B cell (primary cell): Measurements from ENCODE around the gene MRC2. TPM values are rescaled to one million over a fixed set of nuclear protein-coding genes. Genes with fewer than 3 reads are reported as not detected.

Experiments
- ATAC-seq: fragments of 200-7000 bp; cut with Tn5 transposase; one replicate; pipeline ENCODE4 v1.10.0; 2021; ENCODE audit warnings: low read depth, mild to moderate bottlenecking, moderate number of reproducible peaks, moderate library complexity
- CTCF ChIA-PET: fragments of 350-600 bp; sonication (Branson Sonifier 250); formaldehyde crosslinking; loops from one replicate; lab custom pipeline; 2021; ENCODE audit warnings: antibody characterized with exemption, inconsistent platforms; lab: Charles Lee
- POLR2A ChIA-PET: fragments of 350-600 bp; sonication (Branson Sonifier 250); formaldehyde crosslinking; loops from one replicate; lab custom pipeline; 2021; ENCODE audit warnings: antibody characterized with exemption; lab: Charles Lee
- DNase-seq: peaks from one replicate; pipeline ENCODE4 v3.0.0; 2013
- H2AFZ ChIP-seq: 2 replicates; pipeline ENCODE4 v1.6.1; 2012; ENCODE audit warnings: mild to moderate bottlenecking, low read depth, low read length; ENCODE audit not compliant: insufficient read depth, poor library complexity, severe bottlenecking
- H3K27ac ChIP-seq, 2 donors: 1 replicate in 1 of 2; 2 replicates in 1 of 2; pipeline ENCODE4 v1.5.1; 2012 to 2013; ENCODE audit warnings: low read length in 2 of 2, mild to moderate bottlenecking in 2 of 2, moderate library complexity in 1 of 2
- H3K27me3 ChIP-seq, 4 experiments: fragments of 200-600 bp in 1 of 4; sonication (generic) in 1 of 4; replicated peaks in 1 of 4; 1 replicate in 2 of 4; 2 replicates in 2 of 4; pipeline versions ENCODE4 v1.6.1 to v1.7.0; 2013 to 2016; ENCODE audit warnings: low read length in 3 of 4, mild to moderate bottlenecking in 2 of 4, mixed read lengths in 1 of 4, moderate library complexity in 1 of 4; ENCODE audit not compliant: insufficient read depth in 4 of 4, control insufficient read depth in 3 of 4; ENCODE audit errors: control extremely low read depth in 1 of 4
- H3K36me3 ChIP-seq, 2 experiments: replicated peaks in 1 of 2; 1 replicate in 1 of 2; 2 replicates in 1 of 2; pipeline versions ENCODE4 v1.6.1 to v1.7.1; 2013; ENCODE audit warnings: low read length in 1 of 2; ENCODE audit not compliant: insufficient read depth in 2 of 2, control insufficient read depth in 1 of 2; ENCODE audit errors: control extremely low read depth in 1 of 2, extremely low read depth in 1 of 2
- H3K4me1 ChIP-seq, 2 donors: fragments of 200-600 bp in 1 of 2; sonication (generic) in 1 of 2; 1 replicate in 1 of 2; 2 replicates in 1 of 2; pipeline versions ENCODE4 v1.5.1 to v1.6.1; 2013 to 2017; ENCODE audit warnings: low read length in 2 of 2; ENCODE audit not compliant: control insufficient read depth in 2 of 2, insufficient read depth in 2 of 2
- H3K4me2 ChIP-seq: replicated peaks from 2 replicates; pipeline ENCODE3; 2012; ENCODE audit warnings: mild to moderate bottlenecking, low read depth, low read length; ENCODE audit not compliant: poor library complexity, severe bottlenecking
- H3K4me3 ChIP-seq, 5 experiments: fragments of 200-600 bp in 1 of 5; sonication (generic) in 1 of 5; 1 replicate in 3 of 5; 2 replicates in 2 of 5; pipeline versions ENCODE4 v1.5.1 to v1.7.0; 2011 to 2016; ENCODE audit warnings: low read length in 4 of 5, mild to moderate bottlenecking in 4 of 5, low read depth in 2 of 5, control low read depth in 1 of 5, moderate library complexity in 1 of 5; ENCODE audit not compliant: insufficient read depth in 1 of 5; ENCODE audit errors: control extremely low read depth in 1 of 5, extremely low read depth in 1 of 5
- H3K79me2 ChIP-seq: fragments of 200-600 bp; sonication (generic); one replicate; pipeline ENCODE4 v1.6.0; 2016; ENCODE audit warnings: low read length; ENCODE audit not compliant: control insufficient read depth, insufficient read depth
- H3K9ac ChIP-seq: fragments of 200-600 bp; sonication (generic); 2 replicates; pipeline ENCODE4 v1.6.1; 2017; ENCODE audit warnings: mild to moderate bottlenecking, low read length, moderate library complexity
- H3K9me3 ChIP-seq, 3 donors: one replicate each; pipeline versions ENCODE4 v1.6.1 to v1.7.1; 2013; ENCODE audit warnings: low read length in 2 of 3; ENCODE audit not compliant: control insufficient read depth in 2 of 3, insufficient read depth in 1 of 3; ENCODE audit errors: control extremely low read depth in 1 of 3
- H4K20me1 ChIP-seq: 2 replicates; pipeline ENCODE4 v1.6.0; 2012; ENCODE audit warnings: mild to moderate bottlenecking, low read length; ENCODE audit not compliant: insufficient read depth, control insufficient read depth, poor library complexity, severe bottlenecking
- H3K27ac Mint-ChIP-seq: one replicate; pipeline ENCODE4 v1.8.0; 2021; ENCODE audit warnings: mixed read lengths
- H3K27me3 Mint-ChIP-seq: one replicate; pipeline ENCODE4 v1.8.0; 2021; ENCODE audit warnings: mixed read lengths
- H3K4me1 Mint-ChIP-seq: one replicate; pipeline ENCODE4 v1.8.0; 2021; ENCODE audit warnings: mixed read lengths
- H3K4me3 Mint-ChIP-seq: one replicate; pipeline ENCODE4 v1.8.0; 2021; ENCODE audit warnings: mixed read lengths
- H3K9me3 Mint-ChIP-seq: one replicate; pipeline ENCODE4 v1.8.0; 2022; ENCODE audit warnings: mixed read lengths; ENCODE audit not compliant: insufficient read depth
- EZH2 ChIP-seq: IDR thresholded peaks from 2 replicates; pipeline ENCODE4 v1.6.1; 2012; ENCODE audit warnings: borderline replicate concordance, low read depth, mild to moderate bottlenecking, moderate library complexity, low read length; ENCODE audit not compliant: insufficient read depth, poor library complexity, severe bottlenecking
- WGBS: methylation state at CpG from one replicate; pipeline ENCODE4 v1.1.5; 2013; ENCODE audit warnings: missing lambda C conversion rate; ENCODE audit not compliant: insufficient coverage; 5-methylcytosine and 5-hydroxymethylcytosine counted together
- intact Hi-C: fragments of 100-400 bp; cut with micrococcal nuclease; formaldehyde crosslinking; loops from one replicate; pipeline ENCODE4 v1.10.0; 2022
- polyA plus RNA-seq: library from polyadenylated mRNA; depleted of rRNA; stranded (reverse); fragments of >200 nt; gene quantifications from 2 replicates; pipeline ENCODE4 v1.2.3, GENCODE V29; 2012
- total RNA-seq, 2 donors: library from RNA; stranded (reverse); fragments of 120-200 nt in 1 of 2; gene quantifications; 1 replicate in 1 of 2; 2 replicates in 1 of 2; pipeline versions ENCODE4 v1.2.3 to v1.2.4, GENCODE V29; 2013 to 2022
- TF ChIP-seq, protein P1 (sequence below): fragments of 200-600 bp; IDR thresholded peaks from one replicate; pipeline ENCODE4 v1.8.0; 2022; ENCODE audit warnings: antibody characterized with exemption, mild to moderate bottlenecking

The MRC2 gene
- total and polyA plus RNA-seq, 2 donors (not counting 1 experiment from before 2014, with no cell fraction given) = 0.09 to 0.34 TPM

- intact Hi-C loops = no loop called here
- H3K79me2 ChIP-seq = no peaks in the 10 kb centered on the region
- no peak overlapping the region for H3K9ac ChIP-seq
- H3K4me3 Mint-ChIP-seq = no peak overlapping the region
- no peak overlapping the region for H3K27ac Mint-ChIP-seq
- no peaks in the 10 kb centered on the region for H3K4me1 Mint-ChIP-seq
- H2AFZ ChIP-seq = no peak overlapping the region
- no peak overlapping the region for H3K4me2 ChIP-seq
- H3K4me1 ChIP-seq = no peaks in the 10 kb centered on the region
- H3K4me3 ChIP-seq = no peak overlapping the region
- no peaks in the 10 kb centered on the region for H3K36me3 ChIP-seq
- TF ChIP-seq EZH2 = no peak
- no peaks in the 10 kb centered on the region for H3K9me3 ChIP-seq
- H3K27me3 Mint-ChIP-seq = peaks cover 4% of the 10 kb centered on the region
- no peaks in the 10 kb centered on the region for H3K27me3 ChIP-seq
- WGBS = 100% methylated on average over 2 of the region's 3 CpGs
- ATAC-seq = no peak
- no peak overlapping the region for H3K27ac ChIP-seq
- H3K9me3 Mint-ChIP-seq = no peaks in the 10 kb centered on the region
- POLR2A ChIA-PET = no interaction called here
- CTCF ChIA-PET = interaction anchor here (3.3 kb wide), 1 partner anchor 732 kb away, joined by 30 read pairs; no protein-coding TSS in a partner anchor
- H4K20me1 ChIP-seq = no peaks in the 10 kb centered on the region
- DNase-seq = no peak
Measured at GRCh38 chr17:62674841-62675240, 47.4 kb downstream of the MRC2 start.

DNA sequence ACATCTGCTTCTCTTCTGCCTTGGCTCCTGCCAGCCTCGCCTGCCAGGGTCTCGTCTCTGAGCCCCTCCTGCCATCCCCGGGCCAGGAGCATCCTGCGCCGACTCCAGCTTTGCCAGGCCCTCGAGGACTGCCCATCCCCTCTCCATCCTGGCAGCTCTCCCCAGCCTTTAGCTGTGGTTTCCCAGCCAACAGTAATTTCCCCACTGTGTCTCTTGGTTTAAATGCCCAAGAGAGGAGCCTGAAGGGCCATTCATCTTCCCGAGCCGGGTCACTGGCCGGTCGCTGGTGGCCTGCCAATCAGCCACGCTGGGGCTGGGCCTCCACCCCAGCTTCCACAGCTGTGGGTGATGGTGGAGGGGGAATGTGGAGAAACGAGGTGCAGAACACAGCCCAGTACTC lies 47.8 kb downstream of the MRC2 start:
- ATAC-seq (no peak), DNase-seq (no peak)
- H3K27ac Mint-ChIP-seq = no peak overlapping the region
- Histone ChIP-seq H3K4me3 (no peak overlapping the region), H3K36me3 (no peaks in the 10 kb centered on the region), H3K27me3 (no peaks in the 10 kb centered on the region), H3K4me2 (no peak overlapping the region), H2AFZ (no peak overlapping the region), H3K79me2 (no peaks in the 10 kb centered on the region), H4K20me1 (no peaks in the 10 kb centered on the region), H3K9me3 (no peaks in the 10 kb centered on the region), H3K27ac (no peak overlapping the region), H3K4me1 (no peaks in the 10 kb centered on the region), H3K9ac (no peak overlapping the region)
- peaks cover 4% of the 10 kb centered on the region for H3K27me3 Mint-ChIP-seq
- no peaks in the 10 kb centered on the region for H3K4me1 Mint-ChIP-seq
- H3K9me3 Mint-ChIP-seq = no peaks in the 10 kb centered on the region
- 89% methylated on average over 6 of the region's 12 CpGs for WGBS
- no peak overlapping the region for H3K4me3 Mint-ChIP-seq
- ChIA-PET POLR2A (no interaction called here), CTCF (no interaction called here)
- intact Hi-C loops = no loop called here
- no peak for TF ChIP-seq EZH2
- TF ChIP-seq, protein P1, sequence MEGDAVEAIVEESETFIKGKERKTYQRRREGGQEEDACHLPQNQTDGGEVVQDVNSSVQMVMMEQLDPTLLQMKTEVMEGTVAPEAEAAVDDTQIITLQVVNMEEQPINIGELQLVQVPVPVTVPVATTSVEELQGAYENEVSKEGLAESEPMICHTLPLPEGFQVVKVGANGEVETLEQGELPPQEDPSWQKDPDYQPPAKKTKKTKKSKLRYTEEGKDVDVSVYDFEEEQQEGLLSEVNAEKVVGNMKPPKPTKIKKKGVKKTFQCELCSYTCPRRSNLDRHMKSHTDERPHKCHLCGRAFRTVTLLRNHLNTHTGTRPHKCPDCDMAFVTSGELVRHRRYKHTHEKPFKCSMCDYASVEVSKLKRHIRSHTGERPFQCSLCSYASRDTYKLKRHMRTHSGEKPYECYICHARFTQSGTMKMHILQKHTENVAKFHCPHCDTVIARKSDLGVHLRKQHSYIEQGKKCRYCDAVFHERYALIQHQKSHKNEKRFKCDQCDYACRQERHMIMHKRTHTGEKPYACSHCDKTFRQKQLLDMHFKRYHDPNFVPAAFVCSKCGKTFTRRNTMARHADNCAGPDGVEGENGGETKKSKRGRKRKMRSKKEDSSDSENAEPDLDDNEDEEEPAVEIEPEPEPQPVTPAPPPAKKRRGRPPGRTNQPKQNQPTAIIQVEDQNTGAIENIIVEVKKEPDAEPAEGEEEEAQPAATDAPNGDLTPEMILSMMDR = no peak
